Ovary (tissue), 9 donors: ENCODE results near the gene ACTG2. TPM values are rescaled to one million over a fixed set of nuclear protein-coding genes. Genes with fewer than 3 reads are reported as not detected.

Source experiments
- DNase-seq, 5 donors: peaks; one replicate each; pipeline ENCODE4 v3.0.0-alpha.2; 2019 to 2020
- H3K27ac ChIP-seq, 2 donors: fragments of 200-600 bp; one replicate each; pipeline versions ENCODE4 v1.5.1 to v1.8.0; 2019 to 2022
- H3K27me3 ChIP-seq: fragments of 200-600 bp; one replicate; pipeline ENCODE4 v1.8.0; 2022
- H3K36me3 ChIP-seq: fragments of 200-600 bp; sonication (generic); one replicate; pipeline ENCODE4 v1.5.1; 2019
- H3K4me1 ChIP-seq: one replicate; pipeline ENCODE4 v1.8.1; 2013; ENCODE audit warnings: mild to moderate bottlenecking, moderate library complexity; ENCODE audit not compliant: insufficient read depth
- H3K4me3 ChIP-seq: fragments of 200-600 bp; sonication (generic); one replicate; pipeline ENCODE4 v1.5.1; 2017
- H3K9me3 ChIP-seq, 2 donors: fragments of 200-600 bp in 1 of 2; sonication (generic) in 1 of 2; one replicate each; pipeline versions ENCODE4 v1.5.1 to v1.8.1; 2013 to 2019; ENCODE audit warnings: mild to moderate bottlenecking in 1 of 2, moderate library complexity in 1 of 2
- EP300 ChIP-seq: sonication (generic); formaldehyde crosslinking; IDR thresholded peaks from one replicate; pipeline ENCODE4 v1.6.1; 2017; ENCODE audit warnings: antibody characterized with exemption
- POLR2A ChIP-seq: fragments of 450-650 bp; IDR thresholded peaks from one replicate; pipeline ENCODE4 v1.6.1; 2017; ENCODE audit warnings: antibody characterized with exemption, mild to moderate bottlenecking, moderate library complexity
- WGBS, 3 donors: extraction: QIAGEN DNeasy Blood & Tissue Kit in 1 of 3; methylation state at CpG; one replicate each; pipeline versions ENCODE4 v1.1.5 to v1.1.7; 2013 to 2017; 5-methylcytosine and 5-hydroxymethylcytosine counted together
- intact Hi-C, 4 donors: fragments of 100-400 bp; cut with DNase I; formaldehyde crosslinking; loops; one replicate each; pipeline versions ENCODE4 v1.11.0 to v1.15.1; 2022 to 2023
- polyA plus RNA-seq, 2 donors: library from polyadenylated mRNA; stranded (reverse); fragments of 200-250 nt in 1 of 2; fragments of 350-450 nt in 1 of 2; fragmentation: Illumina TruSeq in 1 of 2; extraction: RNeasy Lipid Tissue Mini Kit (QIAGEN cat#74804) in 1 of 2; gene quantifications; one replicate each; pipeline ENCODE4 v1.2.3, GENCODE V29; 2013 to 2014
- total RNA-seq, 7 donors: library from RNA; depleted of rRNA in 2 of 7; stranded (reverse); fragments of >200 nt in 2 of 7; fragmentation: NEBNext Ultra II Directional in 3 of 7; extraction: Animal tissue kit (Norgen Biotek cat#: 25700) in 3 of 7; gene quantifications; one replicate each; pipeline versions ENCODE4 v1.1.0 to v1.2.4, GENCODE V29; 2016 to 2023
- TF ChIP-seq, protein P1 (sequence below), 3 donors: fragments of 450-650 bp in 2 of 3; fragments of 200-600 bp in 1 of 3; IDR thresholded peaks; one replicate each; pipeline versions ENCODE4 v1.5.1 to v1.8.0; 2016 to 2022; ENCODE audit warnings: antibody characterized with exemption in 3 of 3, mild to moderate bottlenecking in 1 of 3
- donor health status: DM: no; HTN: no; CAD: no; lungs with moderate emphysema.
- donor health status: DM: no; HTN: no; CAD: no.
- donor health status: Bipolar disorder and iron deficiency.
- donor health status: DM: yes; HTN: yes; CAD: no.
- donor health status: DM: no; HTN: no; CAD: no.
- donor health status: DM: yes; HTN: yes; CAD: no.

Gene ACTG2
- total and polyA plus RNA-seq, 9 donors = 3.8 to 558 (median 49.6) TPM

DNA sequence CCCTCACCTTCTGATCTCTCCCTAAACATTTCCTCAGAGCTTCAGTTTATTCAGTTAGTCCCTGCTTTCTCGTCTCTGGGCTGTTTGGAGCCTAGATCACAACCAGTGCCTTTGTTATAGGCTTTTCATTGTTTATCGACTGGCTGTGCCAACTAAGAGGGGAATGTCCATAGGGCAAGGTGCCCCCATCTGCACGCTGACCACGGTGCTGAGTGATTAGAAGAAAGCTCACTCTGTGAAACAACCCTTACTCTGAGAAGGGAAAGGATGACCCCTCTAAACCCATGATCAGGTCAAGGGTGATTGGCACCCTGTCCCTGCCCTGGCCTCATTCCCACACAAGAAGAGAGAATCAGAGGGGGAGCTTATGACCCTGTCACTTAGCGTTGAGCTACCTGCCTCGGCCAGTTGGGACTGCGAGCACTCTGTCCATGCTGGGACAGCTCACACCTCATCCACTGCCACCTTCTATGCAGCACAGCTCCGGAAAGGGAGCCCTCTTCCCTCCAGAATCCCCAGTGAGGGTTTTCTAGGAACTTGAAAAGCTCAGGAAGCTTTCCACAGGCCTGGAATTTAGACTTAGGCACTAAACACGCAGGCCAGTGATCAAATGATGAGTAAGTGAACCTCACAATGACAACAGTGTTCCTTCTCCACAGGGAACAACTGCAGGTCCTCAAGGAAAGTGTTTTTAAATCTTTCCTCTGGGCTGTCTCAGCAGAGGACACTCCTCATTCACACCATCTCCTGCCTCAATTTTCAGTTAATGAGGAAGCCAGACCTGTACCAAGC lies 2.3 kb upstream of the ACTG2 start:
- no peak for DNase-seq
- Histone ChIP-seq H3K9me3 (no peaks in the 10 kb centered on the region), H3K36me3 (no peaks in the 10 kb centered on the region), H3K27me3 (no peaks in the 10 kb centered on the region), H3K4me3 (no peak overlapping the region), H3K27ac (no peak overlapping the region), H3K4me1 (peaks cover 4% of the 10 kb centered on the region)
- TF ChIP-seq POLR2A (no peak), EP300 (no peak)
- TF ChIP-seq, protein P1, sequence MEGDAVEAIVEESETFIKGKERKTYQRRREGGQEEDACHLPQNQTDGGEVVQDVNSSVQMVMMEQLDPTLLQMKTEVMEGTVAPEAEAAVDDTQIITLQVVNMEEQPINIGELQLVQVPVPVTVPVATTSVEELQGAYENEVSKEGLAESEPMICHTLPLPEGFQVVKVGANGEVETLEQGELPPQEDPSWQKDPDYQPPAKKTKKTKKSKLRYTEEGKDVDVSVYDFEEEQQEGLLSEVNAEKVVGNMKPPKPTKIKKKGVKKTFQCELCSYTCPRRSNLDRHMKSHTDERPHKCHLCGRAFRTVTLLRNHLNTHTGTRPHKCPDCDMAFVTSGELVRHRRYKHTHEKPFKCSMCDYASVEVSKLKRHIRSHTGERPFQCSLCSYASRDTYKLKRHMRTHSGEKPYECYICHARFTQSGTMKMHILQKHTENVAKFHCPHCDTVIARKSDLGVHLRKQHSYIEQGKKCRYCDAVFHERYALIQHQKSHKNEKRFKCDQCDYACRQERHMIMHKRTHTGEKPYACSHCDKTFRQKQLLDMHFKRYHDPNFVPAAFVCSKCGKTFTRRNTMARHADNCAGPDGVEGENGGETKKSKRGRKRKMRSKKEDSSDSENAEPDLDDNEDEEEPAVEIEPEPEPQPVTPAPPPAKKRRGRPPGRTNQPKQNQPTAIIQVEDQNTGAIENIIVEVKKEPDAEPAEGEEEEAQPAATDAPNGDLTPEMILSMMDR (IDR thresholded peaks at IDR 0.05) = no peak
- intact Hi-C loops = no loop called here
- WGBS, 3 donors = 73 to 79% (median 78%) methylated on average over 9 of the region's 9 CpGs

DNA sequence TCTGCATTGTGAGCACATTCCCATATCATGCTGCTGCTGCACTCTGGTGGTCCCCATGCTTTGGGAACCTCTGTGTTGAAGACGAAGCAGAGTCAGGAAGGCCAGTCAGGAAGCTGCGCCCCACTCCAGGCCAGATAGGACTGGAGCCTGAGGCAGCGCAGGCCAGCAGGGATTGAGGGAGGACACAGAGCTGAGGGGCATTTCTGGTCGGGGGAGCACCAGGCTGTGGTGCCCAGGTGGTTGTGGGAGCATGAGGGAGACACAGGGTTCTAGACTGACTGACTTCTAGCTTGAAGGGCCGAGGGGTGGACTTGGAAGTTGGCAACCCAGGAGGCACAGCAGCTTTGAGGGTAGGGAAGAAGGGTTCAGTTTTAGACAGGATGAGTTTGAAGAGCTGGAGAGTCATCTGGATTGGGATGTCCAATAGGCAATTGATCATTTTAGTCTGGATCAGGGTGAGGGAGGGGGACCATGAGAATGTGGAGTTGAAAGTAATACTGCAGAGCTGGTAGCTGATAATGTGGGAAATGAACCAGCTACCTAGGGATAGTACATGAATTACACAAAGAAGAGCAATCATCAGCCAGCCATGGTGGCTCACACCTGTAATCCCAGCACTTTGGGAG lies 1.4 kb upstream of the ACTG2 start:
- no peak overlapping the region for H3K4me3 ChIP-seq
- H3K27me3 ChIP-seq = no peaks in the 10 kb centered on the region
- intact Hi-C loops = no loop called here
- H3K9me3 ChIP-seq = no peaks in the 10 kb centered on the region
- H3K4me1 ChIP-seq = peaks cover 4% of the 10 kb centered on the region
- whole genome bisulfite sequencing, 3 donors = 87 to 94% (median 91%) methylated on average over 4 to 5 of the region's 5 CpGs
- DNase-seq = no peak
- H3K27ac ChIP-seq = no peak overlapping the region
- no peaks in the 10 kb centered on the region for H3K36me3 ChIP-seq
- no peak for TF ChIP-seq POLR2A
- no peak for TF ChIP-seq EP300
- TF ChIP-seq, protein P1 (IDR thresholded peaks at IDR 0.05) = no peak

DNA sequence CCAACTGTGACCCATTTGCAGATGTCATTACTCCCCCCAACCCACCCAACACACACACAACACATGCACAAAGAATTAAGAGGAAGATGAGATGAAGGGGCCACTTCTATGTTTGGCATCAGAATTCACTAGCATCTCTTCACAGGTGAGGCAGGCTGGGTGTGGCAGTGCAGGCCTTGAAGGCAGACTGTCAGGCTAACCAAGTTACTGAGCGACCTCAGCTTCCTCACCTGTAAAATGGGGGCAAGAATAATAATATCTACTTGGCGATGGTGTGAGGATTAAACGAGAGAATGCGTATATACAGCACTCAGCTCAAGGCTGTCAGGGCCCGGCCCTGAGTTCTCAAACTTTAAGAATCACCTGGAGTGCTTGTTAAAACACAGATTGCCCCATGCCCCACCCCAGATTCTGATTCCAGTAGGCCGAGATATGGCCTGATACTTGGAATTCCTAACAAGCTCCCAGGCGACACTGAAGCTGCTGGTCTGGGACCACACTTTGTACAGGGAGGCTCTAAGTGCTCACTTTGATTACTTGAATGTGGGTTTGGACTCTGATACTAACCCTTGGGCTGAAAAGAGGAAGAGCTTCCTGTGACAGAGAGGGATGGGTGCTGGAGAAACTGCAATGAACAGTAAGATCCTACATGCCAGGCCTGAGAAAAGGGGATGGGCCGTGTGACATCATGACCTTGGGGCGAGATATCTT lies 1.1 kb downstream of the ACTG2 start:
- Histone ChIP-seq H3K4me1 (peaks cover 4% of the 10 kb centered on the region), H3K4me3 (peak overlapping the region; percentile 43), H3K9me3 (no peaks in the 10 kb centered on the region), H3K27me3 (no peaks in the 10 kb centered on the region), H3K27ac (no peak overlapping the region), H3K36me3 (no peaks in the 10 kb centered on the region)
- 67 to 70% (median 68%) methylated on average over 9 of the region's 9 CpGs for WGBS, 3 donors
- intact Hi-C loops = no loop called here
- no peak for TF ChIP-seq EP300
- TF ChIP-seq, protein P1 (IDR thresholded peaks at IDR 0.05) = no peak
- no peak for DNase-seq

DNA sequence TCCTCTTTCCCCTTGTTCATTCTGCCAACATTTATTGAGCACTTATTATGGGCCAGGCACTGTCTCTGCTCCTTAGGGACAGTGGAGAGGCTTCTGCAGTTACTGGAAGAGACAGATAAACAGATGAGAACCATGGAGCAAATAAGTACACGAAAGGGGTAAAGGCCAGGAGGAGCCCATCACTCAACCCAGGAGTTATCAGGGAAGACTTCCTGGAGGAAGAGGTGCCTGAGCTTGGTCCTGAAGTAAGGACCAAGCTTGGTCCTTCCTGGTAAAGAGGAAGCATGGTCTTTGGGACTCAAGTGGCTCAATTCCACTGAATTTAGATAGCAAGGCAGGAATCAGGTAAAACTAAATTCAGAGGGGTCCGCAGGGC lies 1.7 kb downstream of the ACTG2 start:
- H3K9me3 ChIP-seq = no peaks in the 10 kb centered on the region
- H3K4me1 ChIP-seq = peaks cover 4% of the 10 kb centered on the region
- H3K4me3 ChIP-seq = peak overlapping the region; percentile 43
- TF ChIP-seq, protein P1 (IDR thresholded peaks at IDR 0.05) = no peak
- TF ChIP-seq EP300 (no peak), POLR2A (no peak)
- no peaks in the 10 kb centered on the region for H3K36me3 ChIP-seq
- no peaks in the 10 kb centered on the region for H3K27me3 ChIP-seq
- intact Hi-C loops = no loop called here
- no peak overlapping the region for H3K27ac ChIP-seq
- WGBS, 3 donors = 73 to 79% (median 77%) methylated on average over 2 of the region's 2 CpGs
- no peak for DNase-seq
